Osteoblast (primary cell): Measurements from ENCODE around the gene HPS5. TPM values are rescaled to one million over a fixed set of nuclear protein-coding genes. Genes with fewer than 3 reads are reported as not detected.

ENCODE experiments used
- DNase-seq: peaks from one replicate; pipeline ENCODE4 v3.0.0; 2011; ENCODE audit warnings: low spot score, mixed read lengths; ENCODE audit not compliant: insufficient read length; ENCODE audit errors: missing footprints
- H2AFZ ChIP-seq: 2 replicates; pipeline ENCODE4 v1.6.0; 2011; ENCODE audit warnings: mild to moderate bottlenecking, low read length
- H3K27ac ChIP-seq: 2 replicates; pipeline ENCODE4 v1.5.1; 2011; ENCODE audit warnings: mild to moderate bottlenecking, low read depth, low read length, moderate library complexity
- H3K27me3 ChIP-seq: 2 replicates; pipeline ENCODE4 v1.6.0; 2012; ENCODE audit warnings: mild to moderate bottlenecking, control low read depth, inconsistent platforms, low read length, moderate library complexity; ENCODE audit not compliant: insufficient read depth
- H3K36me3 ChIP-seq: 2 replicates; pipeline ENCODE4 v1.5.1; 2011; ENCODE audit warnings: mild to moderate bottlenecking, low read length, control low read depth, moderate library complexity; ENCODE audit not compliant: insufficient read depth
- H3K4me1 ChIP-seq: 2 replicates; pipeline ENCODE4 v1.5.1; 2011; ENCODE audit warnings: mild to moderate bottlenecking, low read length, control low read depth, moderate library complexity; ENCODE audit not compliant: insufficient read depth
- H3K4me2 ChIP-seq: 2 replicates; pipeline ENCODE4 v1.6.0; 2011; ENCODE audit warnings: mild to moderate bottlenecking, low read length; ENCODE audit not compliant: insufficient read depth
- H3K4me3 ChIP-seq: fragments of 200-600 bp; sonication (generic); 3 replicates; pipeline ENCODE4 v1.5.1; 2012; ENCODE audit warnings: mild to moderate bottlenecking, low read length, inconsistent platforms; ENCODE audit not compliant: insufficient read depth
- H3K79me2 ChIP-seq: 2 replicates; pipeline ENCODE4 v1.6.0; 2012; ENCODE audit warnings: mild to moderate bottlenecking, low read length, control low read depth, inconsistent platforms; ENCODE audit not compliant: insufficient read depth
- H3K9me3 ChIP-seq: 2 replicates; pipeline ENCODE4 v1.5.1; 2011; ENCODE audit warnings: low read depth, low read length, control low read depth
- H4K20me1 ChIP-seq: 2 replicates; pipeline ENCODE4 v1.6.0; 2012; ENCODE audit warnings: mild to moderate bottlenecking, low read length, control low read depth; ENCODE audit not compliant: insufficient read depth
- total RNA-seq: library from RNA; depleted of rRNA; stranded (reverse); fragments of >200 nt; gene quantifications from 2 replicates; pipeline ENCODE4 v1.2.3, GENCODE V29; 2012
- TF ChIP-seq, protein P1 (sequence below): IDR thresholded peaks from 2 replicates; pipeline ENCODE4 v1.5.1; 2011; ENCODE audit warnings: mild to moderate bottlenecking, low read depth, low read length, moderate library complexity; ENCODE audit errors: extremely low read depth

The HPS5 gene
- total RNA-seq, 1 donor: 53.9 TPM

GRCh38 chr11:18307461-18308139, 14.3 kb downstream of the HPS5 start:
- Histone ChIP-seq H3K79me2 (peaks cover 6% of the 10 kb centered on the region), H3K4me3 (no peak overlapping the region), H3K4me1 (peaks cover 11% of the 10 kb centered on the region), H3K36me3 (peaks cover 55% of the 10 kb centered on the region), H3K4me2 (no peak overlapping the region), H2AFZ (no peak overlapping the region), H4K20me1 (no peaks in the 10 kb centered on the region), H3K27me3 (no peaks in the 10 kb centered on the region), H3K9me3 (no peaks in the 10 kb centered on the region), H3K27ac (no peak overlapping the region)
- no peak for DNase-seq
- TF ChIP-seq, protein P1, sequence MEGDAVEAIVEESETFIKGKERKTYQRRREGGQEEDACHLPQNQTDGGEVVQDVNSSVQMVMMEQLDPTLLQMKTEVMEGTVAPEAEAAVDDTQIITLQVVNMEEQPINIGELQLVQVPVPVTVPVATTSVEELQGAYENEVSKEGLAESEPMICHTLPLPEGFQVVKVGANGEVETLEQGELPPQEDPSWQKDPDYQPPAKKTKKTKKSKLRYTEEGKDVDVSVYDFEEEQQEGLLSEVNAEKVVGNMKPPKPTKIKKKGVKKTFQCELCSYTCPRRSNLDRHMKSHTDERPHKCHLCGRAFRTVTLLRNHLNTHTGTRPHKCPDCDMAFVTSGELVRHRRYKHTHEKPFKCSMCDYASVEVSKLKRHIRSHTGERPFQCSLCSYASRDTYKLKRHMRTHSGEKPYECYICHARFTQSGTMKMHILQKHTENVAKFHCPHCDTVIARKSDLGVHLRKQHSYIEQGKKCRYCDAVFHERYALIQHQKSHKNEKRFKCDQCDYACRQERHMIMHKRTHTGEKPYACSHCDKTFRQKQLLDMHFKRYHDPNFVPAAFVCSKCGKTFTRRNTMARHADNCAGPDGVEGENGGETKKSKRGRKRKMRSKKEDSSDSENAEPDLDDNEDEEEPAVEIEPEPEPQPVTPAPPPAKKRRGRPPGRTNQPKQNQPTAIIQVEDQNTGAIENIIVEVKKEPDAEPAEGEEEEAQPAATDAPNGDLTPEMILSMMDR: no peak

DNA sequence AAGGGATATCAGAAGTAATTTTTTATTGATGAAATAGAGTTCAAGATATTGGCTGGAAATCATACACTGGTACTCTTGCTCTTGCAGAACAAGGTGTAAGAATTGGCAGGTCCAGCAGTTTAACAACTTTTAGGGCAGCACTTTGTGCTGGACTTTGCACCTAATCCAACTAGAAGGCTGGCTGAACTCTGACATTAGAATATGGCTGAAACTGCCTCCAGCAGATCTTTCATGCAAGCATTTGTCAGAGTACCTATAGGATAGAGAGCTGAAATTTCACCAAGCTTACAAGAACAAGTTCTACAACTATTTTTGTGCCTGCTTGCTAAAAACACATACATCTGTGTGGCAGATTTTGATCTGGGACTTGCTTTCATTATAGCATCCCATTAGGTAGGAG, 17.2 kb downstream of the HPS5 start:
- H3K36me3 ChIP-seq: peaks cover 51% of the 10 kb centered on the region
- no peaks in the 10 kb centered on the region for H4K20me1 ChIP-seq
- H2AFZ ChIP-seq: no peak overlapping the region
- DNase-seq: no peak
- H3K4me3 ChIP-seq: no peak overlapping the region
- H3K79me2 ChIP-seq: no peaks in the 10 kb centered on the region
- TF ChIP-seq, protein P1: no peak
- H3K27ac ChIP-seq: no peak overlapping the region
- H3K9me3 ChIP-seq: no peaks in the 10 kb centered on the region
- H3K27me3 ChIP-seq: no peaks in the 10 kb centered on the region
- H3K4me2 ChIP-seq: no peak overlapping the region
- no peaks in the 10 kb centered on the region for H3K4me1 ChIP-seq

DNA sequence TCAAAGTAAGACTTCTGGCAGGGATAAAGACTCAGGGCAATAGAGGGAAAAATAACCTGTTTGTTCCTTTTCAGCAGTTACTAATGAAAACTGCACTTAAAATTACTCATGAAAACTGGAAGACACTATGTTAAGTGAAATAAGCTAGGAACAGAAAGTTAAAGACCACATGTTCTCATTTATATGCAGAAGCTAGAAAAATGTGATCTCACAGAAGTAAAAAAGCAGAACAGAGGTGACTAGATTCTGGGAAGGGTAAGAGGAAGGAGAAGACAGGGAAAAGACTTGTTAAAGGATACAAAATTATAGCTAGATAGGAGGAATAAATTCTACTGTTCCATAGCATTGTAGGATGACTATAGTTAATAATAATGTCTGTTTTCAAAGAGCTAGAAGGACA, 22.2 kb downstream of the HPS5 start:
- DNase-seq: no peak
- Histone ChIP-seq H3K4me2 (no peak overlapping the region), H3K4me3 (no peak overlapping the region), H3K36me3 (peaks cover 44% of the 10 kb centered on the region), H3K27me3 (no peaks in the 10 kb centered on the region), H3K79me2 (no peaks in the 10 kb centered on the region), H4K20me1 (no peaks in the 10 kb centered on the region), H3K27ac (no peak overlapping the region), H3K9me3 (no peaks in the 10 kb centered on the region), H2AFZ (no peak overlapping the region), H3K4me1 (no peaks in the 10 kb centered on the region)
- TF ChIP-seq, protein P1: no peak

GRCh38 chr11:18295316-18295715, 26.6 kb downstream of the HPS5 start:
- Histone ChIP-seq H3K79me2 (no peaks in the 10 kb centered on the region), H3K4me2 (no peak overlapping the region), H3K36me3 (peaks cover 46% of the 10 kb centered on the region), H3K9me3 (no peaks in the 10 kb centered on the region), H3K27ac (no peak overlapping the region), H3K27me3 (no peaks in the 10 kb centered on the region), H2AFZ (no peak overlapping the region), H3K4me3 (no peak overlapping the region), H3K4me1 (no peaks in the 10 kb centered on the region), H4K20me1 (no peaks in the 10 kb centered on the region)
- no peak for DNase-seq
- TF ChIP-seq, protein P1: no peak
